Testis (tissue), 3 donors: ENCODE data around the gene LTBP1. TPM values are rescaled to one million over a fixed set of nuclear protein-coding genes. Genes with fewer than 3 reads are reported as not detected.

ENCODE experiments used
- DNase-seq: peaks from one replicate; pipeline ENCODE4 v3.0.0-alpha.2; 2019
- H3K27ac ChIP-seq, 2 donors: fragments of 200-600 bp; sonication (generic); one replicate each; pipeline ENCODE4 v1.5.1; 2019
- H3K27me3 ChIP-seq: fragments of 200-600 bp; sonication (generic); one replicate; pipeline ENCODE4 v1.5.1; 2019
- H3K36me3 ChIP-seq: fragments of 200-600 bp; sonication (generic); one replicate; pipeline ENCODE4 v1.5.1; 2017; ENCODE audit warnings: low read depth; ENCODE audit errors: missing control alignments
- H3K4me1 ChIP-seq: fragments of 200-600 bp; sonication (generic); one replicate; pipeline ENCODE4 v1.5.1; 2019
- H3K4me3 ChIP-seq, 2 donors: fragments of 200-600 bp; sonication (generic); one replicate each; pipeline ENCODE4 v1.5.1; 2017 to 2019
- H3K9me3 ChIP-seq: fragments of 200-600 bp; sonication (generic); one replicate; pipeline ENCODE4 v1.5.1; 2017
- CTCF ChIP-seq, 3 experiments: fragments of 450-650 bp in 2 of 3; fragments of 200-600 bp in 1 of 3; sonication (generic) in 1 of 3; IDR thresholded peaks; one replicate each; pipeline ENCODE4 v1.5.1; 2016 to 2019; ENCODE audit warnings: antibody characterized with exemption in 3 of 3, mild to moderate bottlenecking in 2 of 3, moderate library complexity in 1 of 3
- POLR2A ChIP-seq: fragments of 450-650 bp; IDR thresholded peaks from one replicate; pipeline ENCODE4 v1.6.1; 2017; ENCODE audit warnings: antibody characterized with exemption, mild to moderate bottlenecking, moderate library complexity
- whole genome bisulfite sequencing, 2 donors: methylation state at CpG; one replicate each; pipeline ENCODE4 v1.1.5; 2018; 5-methylcytosine and 5-hydroxymethylcytosine counted together
- intact Hi-C: fragments of 100-400 bp; cut with DNase I; formaldehyde crosslinking; loops from one replicate; pipeline ENCODE4 v1.15.1; 2023; ENCODE audit warnings: low total_unique reads
- polyA plus RNA-seq: library from polyadenylated mRNA; stranded (reverse); fragments of 350-450 nt; fragmentation: Illumina TruSeq; extraction: RNeasy Lipid Tissue Mini Kit (QIAGEN cat#74804); gene quantifications from one replicate; pipeline ENCODE4 v1.2.3, GENCODE V29; 2014; ENCODE audit warnings: low read depth, low replicate concordance; ENCODE audit not compliant: insufficient read depth
- total RNA-seq, 2 donors: library from RNA; depleted of rRNA; stranded (reverse); fragments of >200 nt; gene quantifications; one replicate each; pipeline ENCODE4 v1.2.3, GENCODE V29; 2016

LTBP1 gene
- total and polyA plus RNA-seq, 3 donors from 2014 or later: 39.6 to 51.5 (median 44.0) TPM

DNA sequence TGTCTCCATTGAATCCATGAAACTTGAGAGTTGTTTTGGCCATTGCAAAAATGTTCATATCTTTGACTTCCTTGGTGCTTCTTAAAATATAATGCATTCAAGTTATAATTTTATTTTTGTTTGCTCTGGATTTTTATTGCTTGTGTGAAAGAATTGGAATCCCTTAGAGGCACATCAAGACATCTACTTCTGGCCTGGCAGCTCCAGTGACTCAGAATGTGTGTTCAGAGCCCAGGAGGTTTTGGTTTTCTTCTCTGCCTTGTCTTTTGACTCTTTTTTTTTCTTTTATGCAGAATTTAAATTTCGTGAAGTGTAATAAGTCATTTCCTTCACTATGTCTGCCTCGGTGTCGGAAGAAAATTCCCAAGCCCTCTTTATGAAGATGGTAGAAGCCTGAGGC is 180.2 kb downstream of the LTBP1 start:
- DNase-seq: no peak
- Histone ChIP-seq H3K27ac (no peak overlapping the region), H3K4me1 (no peaks in the 10 kb centered on the region), H3K9me3 (no peaks in the 10 kb centered on the region), H3K4me3 (no peak overlapping the region), H3K36me3 (no peaks in the 10 kb centered on the region), H3K27me3 (no peaks in the 10 kb centered on the region)
- TF ChIP-seq POLR2A: no peak
- no peak for TF ChIP-seq CTCF (IDR thresholded peaks at IDR 0.05)
- intact Hi-C loops: no loop called here
- 79 to 86% methylated on average over 3 of the region's 3 CpGs for WGBS, 2 donors

DNA sequence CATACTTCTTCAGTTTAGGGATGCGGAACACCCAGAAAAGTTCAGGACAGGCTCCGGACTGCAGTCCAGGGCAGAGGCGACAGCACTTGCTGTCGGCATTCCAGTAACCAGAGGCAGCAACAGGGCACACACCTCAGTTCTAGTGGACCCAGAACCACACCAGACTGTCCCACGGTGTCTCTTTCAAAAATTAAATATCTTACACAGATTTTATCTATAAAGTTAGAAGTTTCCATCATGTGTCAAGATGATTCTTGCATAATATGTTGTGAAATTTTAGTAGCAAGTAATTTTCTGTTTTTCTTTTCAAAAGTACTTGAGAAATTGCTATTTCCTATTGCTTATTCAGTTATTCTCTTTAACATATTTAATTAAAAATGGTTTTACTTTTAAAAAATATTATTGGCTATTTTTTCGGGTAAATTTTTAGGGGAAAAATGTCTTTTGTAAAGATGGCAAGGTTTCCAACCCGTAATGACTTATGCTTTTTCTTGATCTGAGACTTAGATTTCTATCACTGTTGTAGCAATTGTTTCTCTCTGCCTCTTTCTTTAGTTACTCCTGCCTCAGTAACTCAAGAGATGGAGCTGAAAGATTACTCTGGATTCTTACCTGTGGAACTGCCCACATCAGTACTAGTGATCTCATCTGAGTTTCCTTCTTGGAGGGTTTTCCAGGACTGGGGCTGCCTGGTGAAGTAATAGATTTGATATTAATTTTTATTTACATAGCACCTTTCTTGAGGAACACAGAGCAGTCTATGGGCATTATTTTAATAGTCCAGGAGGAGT is 182.7 kb downstream of the LTBP1 start:
- H3K4me3 ChIP-seq: no peak overlapping the region
- H3K27ac ChIP-seq: no peak overlapping the region
- H3K27me3 ChIP-seq: no peaks in the 10 kb centered on the region
- no peaks in the 10 kb centered on the region for H3K9me3 ChIP-seq
- 94 to 96% methylated on average over 7 of the region's 7 CpGs for WGBS, 2 donors
- no peak for DNase-seq
- H3K4me1 ChIP-seq: no peaks in the 10 kb centered on the region
- no peak for TF ChIP-seq POLR2A
- H3K36me3 ChIP-seq: no peaks in the 10 kb centered on the region
- intact Hi-C loops: no loop called here

DNA sequence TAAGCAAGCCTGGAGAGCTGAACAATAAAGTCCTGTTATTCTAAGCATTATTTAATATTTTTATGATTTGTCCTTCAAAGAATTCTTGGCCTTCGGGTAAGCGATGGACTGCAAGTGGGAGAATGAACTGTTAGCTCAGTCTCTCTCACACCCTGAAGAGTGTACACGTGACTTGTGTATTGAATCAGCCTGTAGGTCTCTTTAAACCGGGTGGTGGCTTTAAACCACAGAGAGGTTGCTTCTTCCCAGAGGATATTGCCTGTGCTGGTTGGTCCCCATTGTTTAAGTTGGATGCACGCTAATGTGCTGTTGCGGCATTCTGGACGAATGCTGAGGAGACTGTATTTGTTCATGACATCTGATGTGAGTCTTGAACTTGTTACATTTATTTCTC is 183.3 kb downstream of the LTBP1 start:
- Histone ChIP-seq H3K4me1 (no peaks in the 10 kb centered on the region), H3K4me3 (no peak overlapping the region), H3K9me3 (no peaks in the 10 kb centered on the region), H3K27me3 (no peaks in the 10 kb centered on the region), H3K27ac (no peak overlapping the region), H3K36me3 (no peaks in the 10 kb centered on the region)
- 83% methylated on average over 7 of the region's 7 CpGs for WGBS, 2 donors
- intact Hi-C loops: no loop called here
- no peak for DNase-seq
- no peak for TF ChIP-seq POLR2A
- no peak for TF ChIP-seq CTCF (IDR thresholded peaks at IDR 0.05)

- no peak overlapping the region for H3K4me3 ChIP-seq
- no peaks in the 10 kb centered on the region for H3K27me3 ChIP-seq
- no peak for DNase-seq
- H3K9me3 ChIP-seq: no peaks in the 10 kb centered on the region
- TF ChIP-seq CTCF (IDR thresholded peaks at IDR 0.05): no peak
- no peak for TF ChIP-seq POLR2A
- no peak overlapping the region for H3K27ac ChIP-seq
- 75 to 76% methylated on average over 6 of the region's 6 CpGs for WGBS, 2 donors
- intact Hi-C loops: no loop called here
- H3K36me3 ChIP-seq: no peaks in the 10 kb centered on the region
- H3K4me1 ChIP-seq: no peaks in the 10 kb centered on the region
These were observed 183.8 kb downstream of the LTBP1 start for GRCh38 chr2:33130544-33130943.

DNA sequence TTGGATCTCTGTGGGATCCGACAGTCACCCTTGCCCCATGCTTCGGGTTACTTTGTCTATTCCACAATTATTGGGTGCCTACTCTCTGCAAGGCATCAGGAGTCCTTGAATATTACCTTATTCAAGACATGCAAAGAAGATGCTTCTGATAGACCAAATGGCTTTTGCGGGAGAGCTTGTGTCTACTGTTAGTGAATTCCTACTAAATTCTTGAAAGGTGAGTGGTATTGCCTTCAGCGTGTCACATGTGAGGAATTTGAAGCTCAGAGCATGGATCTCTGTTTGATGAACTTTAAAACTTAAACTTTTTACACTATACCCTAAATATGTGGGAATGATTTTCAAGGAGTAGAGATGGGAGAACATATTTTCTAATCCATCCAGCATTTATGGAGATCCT is 184.4 kb downstream of the LTBP1 start:
- TF ChIP-seq CTCF (IDR thresholded peaks at IDR 0.05) (no peak), POLR2A (no peak)
- Histone ChIP-seq H3K4me3 (no peak overlapping the region), H3K36me3 (no peaks in the 10 kb centered on the region), H3K4me1 (no peaks in the 10 kb centered on the region), H3K9me3 (no peaks in the 10 kb centered on the region), H3K27ac (no peak overlapping the region), H3K27me3 (no peaks in the 10 kb centered on the region)
- WGBS, 2 donors: 99 to 100% methylated on average over 4 of the region's 4 CpGs
- DNase-seq: no peak
- intact Hi-C loops: no loop called here
